Mesothelial cell of epicardium (in vitro differentiated cells): ENCODE measurements around the gene PPIP5K1. TPM values are rescaled to one million over a fixed set of nuclear protein-coding genes. Genes with fewer than 3 reads are reported as not detected.
"Not testable (repeated sequence)": the region's sequence is repeated elsewhere in the genome, so short reads cannot be mapped to it uniquely, and the experiment has no call there.

Experiments
- DNase-seq, 2 experiments: peaks; one replicate each; pipeline ENCODE4 v3.0.0; 2021; ENCODE audit warnings: low spot score in 2 of 2; ENCODE audit not compliant: unreplicated experiment in 2 of 2
- H3K27ac Mint-ChIP-seq: 2 replicates; pipeline ENCODE4 v1.8.0; 2021; ENCODE audit warnings: mixed read lengths
- H3K27me3 Mint-ChIP-seq: 2 replicates; pipeline ENCODE4 v1.8.0; 2021; ENCODE audit warnings: low read depth, mixed read lengths
- H3K36me3 Mint-ChIP-seq: 2 replicates; pipeline ENCODE4 v1.8.0; 2021; ENCODE audit warnings: mixed read lengths
- H3K4me1 Mint-ChIP-seq: 2 replicates; pipeline ENCODE4 v1.8.0; 2021; ENCODE audit warnings: mixed read lengths
- H3K4me3 Mint-ChIP-seq: 2 replicates; pipeline ENCODE4 v1.8.0; 2021; ENCODE audit warnings: mild to moderate bottlenecking, moderate library complexity, mixed read lengths
- H3K9me3 Mint-ChIP-seq: 2 replicates; pipeline ENCODE4 v1.8.0; 2021; ENCODE audit warnings: mixed read lengths
- total RNA-seq: library from RNA; stranded (reverse); gene quantifications from 3 replicates; pipeline ENCODE4 v1.2.1, GENCODE V29; 2021
- TF ChIP-seq, protein P1 (sequence below): fragments of 200-600 bp; sonication (generic); IDR thresholded peaks from one replicate; pipeline ENCODE4 v1.5.0; 2021; ENCODE audit warnings: antibody characterized with exemption; ENCODE audit not compliant: unreplicated experiment

PPIP5K1 gene
- total RNA-seq, 1 donor from 2014 or later: 56.0 TPM

DNA sequence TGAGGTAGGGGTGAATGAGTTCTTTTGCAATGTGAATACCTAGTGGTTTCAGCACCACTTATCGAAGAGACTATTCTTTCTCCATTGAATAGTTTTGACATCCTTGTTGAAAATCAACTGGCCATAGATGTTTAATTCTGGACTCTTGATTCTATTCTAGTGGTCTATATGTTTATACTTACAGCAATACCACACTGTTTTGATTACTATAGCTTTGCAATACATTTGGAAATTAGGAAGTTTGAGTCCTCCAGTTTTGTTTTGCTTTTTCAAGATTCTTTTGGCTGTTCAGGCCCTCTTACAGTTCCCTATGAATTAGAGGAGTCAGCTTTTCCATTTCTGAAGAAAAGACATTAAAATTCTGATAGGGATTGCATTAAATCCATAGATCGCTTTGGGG is 42.5 kb downstream of the PPIP5K1 start:
- DNase-seq: no peak
- no peaks in the 10 kb centered on the region for H3K27me3 Mint-ChIP-seq
- peaks cover 18% of the 10 kb centered on the region for H3K9me3 Mint-ChIP-seq
- no peak overlapping the region for H3K4me3 Mint-ChIP-seq
- TF ChIP-seq, protein P1, sequence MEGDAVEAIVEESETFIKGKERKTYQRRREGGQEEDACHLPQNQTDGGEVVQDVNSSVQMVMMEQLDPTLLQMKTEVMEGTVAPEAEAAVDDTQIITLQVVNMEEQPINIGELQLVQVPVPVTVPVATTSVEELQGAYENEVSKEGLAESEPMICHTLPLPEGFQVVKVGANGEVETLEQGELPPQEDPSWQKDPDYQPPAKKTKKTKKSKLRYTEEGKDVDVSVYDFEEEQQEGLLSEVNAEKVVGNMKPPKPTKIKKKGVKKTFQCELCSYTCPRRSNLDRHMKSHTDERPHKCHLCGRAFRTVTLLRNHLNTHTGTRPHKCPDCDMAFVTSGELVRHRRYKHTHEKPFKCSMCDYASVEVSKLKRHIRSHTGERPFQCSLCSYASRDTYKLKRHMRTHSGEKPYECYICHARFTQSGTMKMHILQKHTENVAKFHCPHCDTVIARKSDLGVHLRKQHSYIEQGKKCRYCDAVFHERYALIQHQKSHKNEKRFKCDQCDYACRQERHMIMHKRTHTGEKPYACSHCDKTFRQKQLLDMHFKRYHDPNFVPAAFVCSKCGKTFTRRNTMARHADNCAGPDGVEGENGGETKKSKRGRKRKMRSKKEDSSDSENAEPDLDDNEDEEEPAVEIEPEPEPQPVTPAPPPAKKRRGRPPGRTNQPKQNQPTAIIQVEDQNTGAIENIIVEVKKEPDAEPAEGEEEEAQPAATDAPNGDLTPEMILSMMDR: no peak
- H3K36me3 Mint-ChIP-seq: peaks cover 29% of the 10 kb centered on the region
- H3K4me1 Mint-ChIP-seq: no peaks in the 10 kb centered on the region
- no peak overlapping the region for H3K27ac Mint-ChIP-seq

DNA sequence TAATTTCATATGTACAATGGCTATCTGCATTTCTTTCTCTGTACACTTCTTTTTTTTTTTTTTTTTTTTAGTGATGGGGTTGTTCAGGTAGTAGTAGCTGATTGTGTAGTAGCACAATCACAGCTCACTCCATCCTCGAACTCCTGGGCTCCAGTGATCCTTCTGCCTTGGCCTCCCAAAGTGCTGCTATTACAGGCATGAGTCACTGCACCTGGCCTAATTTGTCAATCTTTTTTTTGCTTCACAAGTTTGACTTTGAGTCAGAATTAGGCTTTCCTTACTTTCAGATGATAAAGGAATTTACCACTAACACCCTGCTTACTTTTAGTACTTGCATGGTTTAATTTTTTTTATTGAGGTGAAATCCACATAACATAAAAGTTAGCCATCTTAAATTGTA is 44.6 kb downstream of the PPIP5K1 start:
- Mint-ChIP-seq H3K9me3 (peaks cover 18% of the 10 kb centered on the region), H3K4me1 (no peaks in the 10 kb centered on the region), H3K4me3 (no peak overlapping the region), H3K27me3 (no peaks in the 10 kb centered on the region), H3K27ac (no peak overlapping the region), H3K36me3 (peaks cover 27% of the 10 kb centered on the region)
- no peak for DNase-seq
- TF ChIP-seq, protein P1: no peak

DNA sequence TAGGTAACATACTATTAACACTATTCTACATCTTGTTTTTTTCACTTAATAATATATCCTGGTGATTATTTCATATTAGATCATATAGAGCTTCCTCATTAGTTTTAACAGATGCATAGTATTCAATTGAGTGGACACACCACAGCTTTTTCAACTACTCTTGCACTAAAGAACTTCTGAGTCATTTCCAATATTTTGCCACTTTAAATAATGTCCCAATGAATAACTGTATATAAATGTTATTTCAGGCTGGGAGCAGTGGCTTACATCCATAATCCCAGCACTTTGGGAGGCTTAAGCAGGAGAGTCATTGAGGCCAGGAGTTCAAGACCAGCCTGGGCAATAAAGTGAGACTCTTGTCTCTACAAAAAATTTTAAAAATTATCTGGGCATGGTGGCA is 45.7 kb downstream of the PPIP5K1 start:
- TF ChIP-seq, protein P1: no peak
- no peak overlapping the region for H3K4me3 Mint-ChIP-seq
- peaks cover 18% of the 10 kb centered on the region for H3K9me3 Mint-ChIP-seq
- no peak for DNase-seq
- H3K4me1 Mint-ChIP-seq: no peaks in the 10 kb centered on the region
- H3K27me3 Mint-ChIP-seq: no peaks in the 10 kb centered on the region
- H3K27ac Mint-ChIP-seq: no peak overlapping the region
- peaks cover 27% of the 10 kb centered on the region for H3K36me3 Mint-ChIP-seq

DNA sequence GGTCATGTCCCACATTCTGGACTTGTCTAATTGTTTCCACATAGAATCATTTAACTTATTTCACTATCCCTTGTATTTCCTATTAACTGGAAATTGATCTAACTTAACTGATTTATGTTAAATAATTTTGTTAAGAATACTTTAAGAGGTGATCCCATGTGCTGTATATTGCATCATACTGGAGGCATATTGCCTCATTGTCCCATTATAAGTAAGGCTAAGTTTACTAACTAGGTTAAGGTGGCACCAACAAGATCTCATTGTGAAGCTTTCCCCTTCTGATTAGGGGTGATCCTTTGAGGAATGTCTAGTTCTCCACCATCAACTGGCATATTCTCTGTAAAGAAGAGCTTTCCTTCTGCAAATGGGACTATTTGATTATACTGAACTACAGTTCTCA is 48.2 kb downstream of the PPIP5K1 start:
- Mint-ChIP-seq H3K27me3 (no peaks in the 10 kb centered on the region), H3K4me1 (no peaks in the 10 kb centered on the region), H3K9me3 (peaks cover 8% of the 10 kb centered on the region), H3K36me3 (peaks cover 15% of the 10 kb centered on the region), H3K4me3 (no peak overlapping the region), H3K27ac (no peak overlapping the region)
- TF ChIP-seq, protein P1: no peak
- no peak for DNase-seq

DNA sequence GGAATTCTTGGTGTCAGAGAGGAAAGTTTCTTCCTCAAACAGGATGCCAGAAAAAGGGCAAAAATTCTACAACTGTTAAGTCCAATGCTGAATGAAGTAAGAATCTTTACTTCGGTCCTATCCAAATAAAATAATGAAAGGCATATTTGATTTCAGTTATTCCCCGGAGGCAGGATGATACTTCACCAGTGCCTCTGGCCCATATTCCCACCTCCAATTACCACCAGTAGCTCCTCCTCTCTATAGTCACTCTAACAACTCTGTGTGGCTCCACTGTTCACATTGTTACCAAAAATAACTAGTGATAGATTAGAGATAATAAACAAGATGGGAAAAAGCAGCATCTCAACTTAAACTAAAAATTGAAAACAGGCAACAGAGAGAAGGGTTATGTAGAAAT is 51.9 kb downstream of the PPIP5K1 start:
- no peaks in the 10 kb centered on the region for H3K27me3 Mint-ChIP-seq
- TF ChIP-seq, protein P1: no peak
- DNase-seq: no peak
- H3K9me3 Mint-ChIP-seq: peaks cover 4% of the 10 kb centered on the region
- H3K27ac Mint-ChIP-seq: no peak overlapping the region
- H3K36me3 Mint-ChIP-seq: peaks cover 17% of the 10 kb centered on the region
- no peaks in the 10 kb centered on the region for H3K4me1 Mint-ChIP-seq
- no peak overlapping the region for H3K4me3 Mint-ChIP-seq

DNA sequence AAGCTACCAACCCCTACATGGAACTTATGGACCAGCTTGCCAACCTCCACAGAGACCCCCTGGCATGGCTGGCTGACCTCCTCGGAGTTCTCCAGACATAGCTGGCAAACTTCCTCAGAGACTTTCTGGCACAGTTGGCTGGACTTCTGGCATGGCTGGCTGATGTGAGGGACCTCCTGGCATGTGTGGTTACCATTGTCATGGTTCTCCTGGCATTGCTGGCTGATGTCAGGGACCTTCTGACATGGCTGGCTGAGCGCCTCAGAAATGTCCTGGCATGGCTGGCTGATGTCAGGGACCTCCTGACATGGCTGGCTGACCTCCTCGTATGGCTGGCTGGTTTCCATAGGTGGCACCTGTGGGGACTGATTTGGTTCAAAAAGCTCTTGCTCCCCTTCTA is 55.1 kb downstream of the PPIP5K1 start:
- no peak for DNase-seq
- TF ChIP-seq, protein P1: no peak
- no peak overlapping the region for H3K27ac Mint-ChIP-seq
- H3K9me3 Mint-ChIP-seq: no peaks in the 10 kb centered on the region
- H3K27me3 Mint-ChIP-seq: no peaks in the 10 kb centered on the region
- peaks cover 14% of the 10 kb centered on the region for H3K36me3 Mint-ChIP-seq
- peaks cover 10% of the 10 kb centered on the region for H3K4me1 Mint-ChIP-seq
- H3K4me3 Mint-ChIP-seq: no peak overlapping the region

DNA sequence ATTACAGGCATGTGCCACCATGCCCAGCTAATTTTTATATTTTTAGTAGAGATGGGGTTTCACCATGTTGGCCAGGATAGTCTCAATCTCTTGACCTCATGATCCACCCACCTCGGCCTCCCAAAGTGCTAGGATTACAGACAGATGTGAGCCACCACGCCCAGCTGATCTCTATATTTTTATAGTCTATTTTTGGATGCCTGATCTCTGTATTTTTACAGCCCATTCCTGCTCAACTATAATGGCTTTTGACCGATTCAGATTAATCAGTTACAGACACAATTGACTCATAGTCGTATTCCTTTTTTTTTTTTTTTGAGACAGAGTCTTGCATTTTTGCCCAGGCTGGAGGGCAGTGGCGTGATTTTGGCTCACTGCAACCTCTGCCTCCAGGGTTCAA is 57.2 kb downstream of the PPIP5K1 start:
- peaks cover 14% of the 10 kb centered on the region for H3K36me3 Mint-ChIP-seq
- not testable (repeated sequence) for H3K27ac Mint-ChIP-seq, H3K27me3 Mint-ChIP-seq, DNase-seq, H3K9me3 Mint-ChIP-seq, H3K4me1 Mint-ChIP-seq, H3K4me3 Mint-ChIP-seq
